ENCODE measurements around the gene RAPGEF4. TPM values are rescaled to one million over a fixed set of nuclear protein-coding genes. Genes with fewer than 3 reads are reported as not detected.

RAPGEF4 gene
- total and polyA plus RNA-seq, 2 of the 8 experiments (the other 6 are each of a cell fraction or from before 2014, with no cell fraction given) = 1.2 to 2.6 TPM

DNA sequence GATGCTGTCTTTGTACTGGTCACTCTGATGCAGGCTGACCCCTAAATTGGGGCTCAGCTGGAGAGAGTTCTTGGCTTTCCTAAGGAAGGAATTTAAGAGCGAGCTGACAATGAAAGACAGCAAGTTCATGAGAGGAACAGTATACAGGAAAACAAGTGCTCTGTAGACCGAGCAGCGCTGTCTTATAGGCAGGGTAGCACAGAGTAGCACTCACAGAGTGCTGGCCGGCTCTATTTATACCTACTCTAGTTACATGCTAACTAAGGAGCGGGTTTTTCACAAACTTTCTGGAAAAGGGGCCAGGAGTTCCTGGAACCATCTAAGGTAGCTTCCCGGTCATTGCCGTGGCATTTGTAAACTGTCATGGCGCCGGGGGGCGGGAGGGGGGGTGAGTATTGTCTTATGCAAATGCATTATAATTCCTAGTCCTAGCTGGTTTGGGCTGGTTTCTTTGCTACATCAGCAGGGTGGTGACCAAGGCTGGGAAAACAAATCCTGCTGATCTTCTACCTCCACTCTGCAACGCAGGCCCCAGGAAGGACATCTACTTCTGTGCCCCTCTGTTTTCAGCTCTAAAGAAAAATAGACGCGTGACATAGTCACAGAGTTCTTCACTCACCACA, 308.4 kb downstream of the RAPGEF4 start (continued):
- TF ChIP-seq CHD7 (IDR thresholded peaks at IDR 0.05; ENCODE audit: insufficient replicate concordance, low read length) (no peak), TAF7 (optimal IDR thresholded peaks at IDR 0.05; ENCODE audit: borderline replicate concordance, low read depth, low read length) (no peak), BCL11A (IDR thresholded peaks at IDR 0.05; ENCODE audit: low read depth in 2 of 2, low read length in 2 of 2) (no peak), POU5F1 (IDR thresholded peaks at IDR 0.05; ENCODE audit: low read depth, low read length) (no peak), KDM1A (IDR thresholded peaks at IDR 0.05; ENCODE audit: borderline replicate concordance, low read length) (no peak), SIN3A (conservative IDR thresholded peaks at IDR 0.05 in 1 of 2, IDR thresholded peaks at IDR 0.05 in 1 of 2; ENCODE audit: low read depth in 1 of 2, low read length in 2 of 2) (no peak), RBBP5 (IDR thresholded peaks at IDR 0.05; ENCODE audit: borderline replicate concordance, low read depth, low read length) (no peak), YY1 (IDR thresholded peaks at IDR 0.05; ENCODE audit: low read depth, low read length) (no peak)
- TF ChIP-seq, protein P1, sequence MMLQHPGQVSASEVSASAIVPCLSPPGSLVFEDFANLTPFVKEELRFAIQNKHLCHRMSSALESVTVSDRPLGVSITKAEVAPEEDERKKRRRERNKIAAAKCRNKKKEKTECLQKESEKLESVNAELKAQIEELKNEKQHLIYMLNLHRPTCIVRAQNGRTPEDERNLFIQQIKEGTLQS (IDR thresholded peaks at IDR 0.05; ENCODE audit: insufficient read depth, low read depth, low read length) = no peak

Measured in H1 (cell line).